ENCODE data around the gene CYP2D6.

- TF ChIP-seq, protein P1, sequence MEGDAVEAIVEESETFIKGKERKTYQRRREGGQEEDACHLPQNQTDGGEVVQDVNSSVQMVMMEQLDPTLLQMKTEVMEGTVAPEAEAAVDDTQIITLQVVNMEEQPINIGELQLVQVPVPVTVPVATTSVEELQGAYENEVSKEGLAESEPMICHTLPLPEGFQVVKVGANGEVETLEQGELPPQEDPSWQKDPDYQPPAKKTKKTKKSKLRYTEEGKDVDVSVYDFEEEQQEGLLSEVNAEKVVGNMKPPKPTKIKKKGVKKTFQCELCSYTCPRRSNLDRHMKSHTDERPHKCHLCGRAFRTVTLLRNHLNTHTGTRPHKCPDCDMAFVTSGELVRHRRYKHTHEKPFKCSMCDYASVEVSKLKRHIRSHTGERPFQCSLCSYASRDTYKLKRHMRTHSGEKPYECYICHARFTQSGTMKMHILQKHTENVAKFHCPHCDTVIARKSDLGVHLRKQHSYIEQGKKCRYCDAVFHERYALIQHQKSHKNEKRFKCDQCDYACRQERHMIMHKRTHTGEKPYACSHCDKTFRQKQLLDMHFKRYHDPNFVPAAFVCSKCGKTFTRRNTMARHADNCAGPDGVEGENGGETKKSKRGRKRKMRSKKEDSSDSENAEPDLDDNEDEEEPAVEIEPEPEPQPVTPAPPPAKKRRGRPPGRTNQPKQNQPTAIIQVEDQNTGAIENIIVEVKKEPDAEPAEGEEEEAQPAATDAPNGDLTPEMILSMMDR (IDR thresholded peaks at IDR 0.05): no peak
- no peak for TF ChIP-seq POLR2AphosphoS5 (IDR thresholded peaks at IDR 0.05; ENCODE audit: low read depth, low read length)
- TF ChIP-seq, protein P2, sequence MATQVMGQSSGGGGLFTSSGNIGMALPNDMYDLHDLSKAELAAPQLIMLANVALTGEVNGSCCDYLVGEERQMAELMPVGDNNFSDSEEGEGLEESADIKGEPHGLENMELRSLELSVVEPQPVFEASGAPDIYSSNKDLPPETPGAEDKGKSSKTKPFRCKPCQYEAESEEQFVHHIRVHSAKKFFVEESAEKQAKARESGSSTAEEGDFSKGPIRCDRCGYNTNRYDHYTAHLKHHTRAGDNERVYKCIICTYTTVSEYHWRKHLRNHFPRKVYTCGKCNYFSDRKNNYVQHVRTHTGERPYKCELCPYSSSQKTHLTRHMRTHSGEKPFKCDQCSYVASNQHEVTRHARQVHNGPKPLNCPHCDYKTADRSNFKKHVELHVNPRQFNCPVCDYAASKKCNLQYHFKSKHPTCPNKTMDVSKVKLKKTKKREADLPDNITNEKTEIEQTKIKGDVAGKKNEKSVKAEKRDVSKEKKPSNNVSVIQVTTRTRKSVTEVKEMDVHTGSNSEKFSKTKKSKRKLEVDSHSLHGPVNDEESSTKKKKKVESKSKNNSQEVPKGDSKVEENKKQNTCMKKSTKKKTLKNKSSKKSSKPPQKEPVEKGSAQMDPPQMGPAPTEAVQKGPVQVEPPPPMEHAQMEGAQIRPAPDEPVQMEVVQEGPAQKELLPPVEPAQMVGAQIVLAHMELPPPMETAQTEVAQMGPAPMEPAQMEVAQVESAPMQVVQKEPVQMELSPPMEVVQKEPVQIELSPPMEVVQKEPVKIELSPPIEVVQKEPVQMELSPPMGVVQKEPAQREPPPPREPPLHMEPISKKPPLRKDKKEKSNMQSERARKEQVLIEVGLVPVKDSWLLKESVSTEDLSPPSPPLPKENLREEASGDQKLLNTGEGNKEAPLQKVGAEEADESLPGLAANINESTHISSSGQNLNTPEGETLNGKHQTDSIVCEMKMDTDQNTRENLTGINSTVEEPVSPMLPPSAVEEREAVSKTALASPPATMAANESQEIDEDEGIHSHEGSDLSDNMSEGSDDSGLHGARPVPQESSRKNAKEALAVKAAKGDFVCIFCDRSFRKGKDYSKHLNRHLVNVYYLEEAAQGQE (IDR thresholded peaks at IDR 0.05; ENCODE audit: insufficient read depth in 1 of 2, low read depth in 2 of 2, low read length in 1 of 2): no peak
- no peak for TF ChIP-seq SIN3A (IDR thresholded peaks at IDR 0.05; ENCODE audit: borderline replicate concordance, insufficient read depth, low read depth, low read length)
- no peak for TF ChIP-seq TCF7L2 (IDR thresholded peaks at IDR 0.05; ENCODE audit: low read depth, low read length)
Measured at GRCh38 chr22:42091455-42091782, 39.2 kb downstream of the CYP2D6 start.
